ENCODE results near the gene WWOX.

WWOX gene

GRCh38 chr16:78942625-78943245, 843.3 kb downstream of the WWOX start:
- no peak for DNase-seq (ENCODE audit: low read depth, low spot score)

- no peak for DNase-seq (ENCODE audit: low read depth, low spot score)
Observed at GRCh38 chr16:78945336-78945735, 845.9 kb downstream of the WWOX start.

- DNase-seq (ENCODE audit: low read depth, low spot score): no peak
Observed at GRCh38 chr16:78946556-78946955, 847.1 kb downstream of the WWOX start.

GRCh38 chr16:78950768-78951167, 851.3 kb downstream of the WWOX start:
- no peak for DNase-seq (ENCODE audit: low read depth, low spot score)

GRCh38 chr16:78952630-78953029, 853.2 kb downstream of the WWOX start:
- no peak for DNase-seq (ENCODE audit: low read depth, low spot score)

GRCh38 chr16:78953526-78953925, 854.1 kb downstream of the WWOX start:
- DNase-seq (ENCODE audit: low read depth, low spot score): no peak

- no peak for DNase-seq (ENCODE audit: low read depth, low spot score)
Observed at GRCh38 chr16:78955206-78955605, 855.8 kb downstream of the WWOX start.

- DNase-seq (ENCODE audit: low read depth, low spot score): no peak
Observed at GRCh38 chr16:78956859-78957258, 857.4 kb downstream of the WWOX start.

GRCh38 chr16:78957317-78958100, 858.1 kb downstream of the WWOX start:
- DNase-seq (ENCODE audit: low read depth, low spot score): no peak

- no peak for DNase-seq (ENCODE audit: low read depth, low spot score)
Observed at GRCh38 chr16:78961464-78961863, 862.0 kb downstream of the WWOX start.

- no peak for DNase-seq (ENCODE audit: low read depth, low spot score)
Observed at GRCh38 chr16:78962457-78962929, 863.0 kb downstream of the WWOX start.

GRCh38 chr16:78967948-78968347, 868.5 kb downstream of the WWOX start:
- DNase-seq (ENCODE audit: low read depth, low spot score): no peak

GRCh38 chr16:78969721-78970120, 870.3 kb downstream of the WWOX start:
- DNase-seq (ENCODE audit: low read depth, low spot score): no peak

- DNase-seq (ENCODE audit: low read depth, low spot score): no peak
Observed at GRCh38 chr16:78970650-78971049, 871.2 kb downstream of the WWOX start.

GRCh38 chr16:78972006-78972405, 872.6 kb downstream of the WWOX start:
- no peak for DNase-seq (ENCODE audit: low read depth, low spot score)

- no peak for DNase-seq (ENCODE audit: low read depth, low spot score)
Observed at GRCh38 chr16:78972986-78973385, 873.5 kb downstream of the WWOX start.

GRCh38 chr16:78976212-78976611, 876.8 kb downstream of the WWOX start:
- DNase-seq (ENCODE audit: low read depth, low spot score): no peak

- DNase-seq (ENCODE audit: low read depth, low spot score): no peak
Observed at GRCh38 chr16:78980825-78981224, 881.4 kb downstream of the WWOX start.

GRCh38 chr16:78982096-78982744, 882.8 kb downstream of the WWOX start:
- no peak for DNase-seq (ENCODE audit: low read depth, low spot score)

- no peak for DNase-seq (ENCODE audit: low read depth, low spot score)
Observed at GRCh38 chr16:78984324-78984723, 884.9 kb downstream of the WWOX start.

- DNase-seq (ENCODE audit: low read depth, low spot score): no peak
Observed at GRCh38 chr16:78984887-78985464, 885.5 kb downstream of the WWOX start.

Data from brain pericyte (primary cell).